ENCODE data around the gene DENND1A. TPM values are rescaled to one million over a fixed set of nuclear protein-coding genes. Genes with fewer than 3 reads are reported as not detected.
"Not testable (repeated sequence)": the region's sequence is repeated elsewhere in the genome, so short reads cannot be mapped to it uniquely, and the experiment has no call there.

The DENND1A gene
- total and polyA plus RNA-seq, 4 donors = 7.9 to 22.0 (median 13.9) TPM

- no peak overlapping the region for H3K9ac ChIP-seq (ENCODE audit: low read depth in 1 of 2, low read length in 2 of 2)
- TF ChIP-seq YY1 (IDR thresholded peaks at IDR 0.05) (no peak), ZBTB33 (IDR thresholded peaks at IDR 0.05) (no peak), ATF3 (IDR thresholded peaks at IDR 0.05) (no peak), HNF4G (IDR thresholded peaks at IDR 0.05) (no peak), NR2F2 (IDR thresholded peaks at IDR 0.05) (no peak), HNF4A (conservative IDR thresholded peaks at IDR 0.05) (no peak), FOXA1 (IDR thresholded peaks at IDR 0.05) (no peak), REST (IDR thresholded peaks at IDR 0.05) (no peak)
- H3K4me3 ChIP-seq (ENCODE audit: low read depth in 1 of 3, low read length in 3 of 3) = no peak overlapping the region
- DNase-seq (ENCODE audit: low spot score) = no peak
- no peaks in the 10 kb centered on the region for H3K27me3 ChIP-seq (ENCODE audit: control insufficient read depth in 4 of 4, insufficient read depth in 4 of 4, low read length in 3 of 4)
- no peaks in the 10 kb centered on the region for H3K9me3 ChIP-seq (ENCODE audit: control insufficient read depth in 4 of 4, low read length in 3 of 4)
- WGBS = 90% methylated on average over 5 of the region's 5 CpGs
- H3K27ac ChIP-seq (ENCODE audit: low read depth in 1 of 2, low read length in 2 of 2) = no peak overlapping the region
- no peaks in the 10 kb centered on the region for H3K4me1 ChIP-seq (ENCODE audit: control insufficient read depth in 4 of 4, insufficient read depth in 4 of 4, low read length in 3 of 4)
- H3K36me3 ChIP-seq (ENCODE audit: control insufficient read depth in 4 of 4, insufficient read depth in 3 of 4, low read depth in 1 of 4, low read length in 3 of 4) = no peaks in the 10 kb centered on the region
Measured at GRCh38 chr9:123816817-123817472, 113.0 kb downstream of the DENND1A start.

GRCh38 chr9:123815856-123816255, 114.1 kb downstream of the DENND1A start:
- H3K9ac ChIP-seq (ENCODE audit: low read depth in 1 of 2, low read length in 2 of 2); H3K27ac ChIP-seq (ENCODE audit: low read depth in 1 of 2, low read length in 2 of 2); H3K27me3 ChIP-seq (ENCODE audit: control insufficient read depth in 4 of 4, insufficient read depth in 4 of 4, low read length in 3 of 4); H3K36me3 ChIP-seq (ENCODE audit: control insufficient read depth in 4 of 4, insufficient read depth in 3 of 4, low read depth in 1 of 4, low read length in 3 of 4); H3K4me1 ChIP-seq (ENCODE audit: control insufficient read depth in 4 of 4, insufficient read depth in 4 of 4, low read length in 3 of 4); H3K4me3 ChIP-seq (ENCODE audit: low read depth in 1 of 3, low read length in 3 of 3); DNase-seq (ENCODE audit: low spot score); H3K9me3 ChIP-seq (ENCODE audit: control insufficient read depth in 4 of 4, low read length in 3 of 4): not testable (repeated sequence)
- 97% methylated on average over 5 of the region's 5 CpGs for WGBS

GRCh38 chr9:123814496-123814895, 115.4 kb downstream of the DENND1A start:
- Histone ChIP-seq H3K4me3 (ENCODE audit: low read depth in 1 of 3, low read length in 3 of 3) (no peak overlapping the region), H3K9me3 (ENCODE audit: control insufficient read depth in 4 of 4, low read length in 3 of 4) (no peaks in the 10 kb centered on the region), H3K27ac (ENCODE audit: low read depth in 1 of 2, low read length in 2 of 2) (no peak overlapping the region), H3K27me3 (ENCODE audit: control insufficient read depth in 4 of 4, insufficient read depth in 4 of 4, low read length in 3 of 4) (no peaks in the 10 kb centered on the region), H3K4me1 (ENCODE audit: control insufficient read depth in 4 of 4, insufficient read depth in 4 of 4, low read length in 3 of 4) (no peaks in the 10 kb centered on the region), H3K9ac (ENCODE audit: low read depth in 1 of 2, low read length in 2 of 2) (no peak overlapping the region), H3K36me3 (ENCODE audit: control insufficient read depth in 4 of 4, insufficient read depth in 3 of 4, low read depth in 1 of 4, low read length in 3 of 4) (no peaks in the 10 kb centered on the region)
- 89% methylated on average over 1 of the region's 1 CpG for WGBS
- DNase-seq (ENCODE audit: low spot score) = no peak
- TF ChIP-seq REST (IDR thresholded peaks at IDR 0.05) = no peak
- no peak for TF ChIP-seq YY1 (IDR thresholded peaks at IDR 0.05)
- TF ChIP-seq HNF4A (conservative IDR thresholded peaks at IDR 0.05) = no peak
- no peak for TF ChIP-seq HNF4G (IDR thresholded peaks at IDR 0.05)
- no peak for TF ChIP-seq ATF3 (IDR thresholded peaks at IDR 0.05)
- no peak for TF ChIP-seq JUND (IDR thresholded peaks at IDR 0.05)
- TF ChIP-seq FOXA1 (IDR thresholded peaks at IDR 0.05) = no peak
- no peak for TF ChIP-seq TAF1 (conservative IDR thresholded peaks at IDR 0.05)
- TF ChIP-seq RXRA (IDR thresholded peaks at IDR 0.05) = no peak
- TF ChIP-seq NR2F2 (IDR thresholded peaks at IDR 0.05) = no peak
- TF ChIP-seq EGR1 (IDR thresholded peaks at IDR 0.05; ENCODE audit: low read depth in 2 of 2) = no peak
- TF ChIP-seq GABPA (IDR thresholded peaks at IDR 0.05 in 1 of 2, conservative IDR thresholded peaks at IDR 0.05 in 1 of 2) = no peak
- no peak for TF ChIP-seq CTCF (IDR thresholded peaks at IDR 0.05; ENCODE audit: low read depth, low read length, missing input control)
